Activated naive CD4-positive, alpha-beta T cell treated with anti-CD3 and anti-CD28 coated beads for 36 hours (primary cell): Measurements from ENCODE around the gene TGFBR1. TPM values are rescaled to one million over a fixed set of nuclear protein-coding genes. Genes with fewer than 3 reads are reported as not detected.
A peak's percentile ranks its signal among the peaks of the same experiment; 100 is the strongest.

ENCODE experiments used
- CTCF ChIA-PET: fragments of 350-600 bp; sonication (Branson Sonifier 250); formaldehyde crosslinking; loops from one replicate; lab custom pipeline; 2021; ENCODE audit warnings: antibody characterized with exemption; lab: Charles Lee
- DNase-seq: peaks from one replicate; pipeline ENCODE4 v3.0.0-alpha.2; 2020
- H3K27ac Mint-ChIP-seq: one replicate; pipeline ENCODE4 v1.8.0; 2021; ENCODE audit warnings: mild to moderate bottlenecking, mixed read lengths
- H3K27me3 Mint-ChIP-seq: one replicate; pipeline ENCODE4 v1.8.0; 2021; ENCODE audit warnings: low read depth, mixed read lengths
- H3K36me3 Mint-ChIP-seq: one replicate; pipeline ENCODE4 v1.8.0; 2021; ENCODE audit warnings: low read depth, mixed read lengths
- H3K4me1 Mint-ChIP-seq: one replicate; pipeline ENCODE4 v1.8.0; 2021; ENCODE audit warnings: low read depth, mixed read lengths
- H3K4me3 Mint-ChIP-seq: one replicate; pipeline ENCODE4 v1.8.0; 2021; ENCODE audit warnings: mild to moderate bottlenecking, moderate library complexity, mixed read lengths
- H3K9me3 Mint-ChIP-seq: one replicate; pipeline ENCODE4 v1.8.0; 2021; ENCODE audit warnings: mixed read lengths
- intact Hi-C: fragments of 100-400 bp; cut with micrococcal nuclease; formaldehyde crosslinking; loops from one replicate; pipeline ENCODE4 v1.15.1; 2023
- total RNA-seq, 2 experiments: library from RNA; stranded (reverse); gene quantifications; one replicate each; pipeline ENCODE4 v1.2.3, GENCODE V29; 2021

Gene TGFBR1
- total RNA-seq, 2 experiments from 2014 or later, result 13.7 to 16.9 TPM

DNA sequence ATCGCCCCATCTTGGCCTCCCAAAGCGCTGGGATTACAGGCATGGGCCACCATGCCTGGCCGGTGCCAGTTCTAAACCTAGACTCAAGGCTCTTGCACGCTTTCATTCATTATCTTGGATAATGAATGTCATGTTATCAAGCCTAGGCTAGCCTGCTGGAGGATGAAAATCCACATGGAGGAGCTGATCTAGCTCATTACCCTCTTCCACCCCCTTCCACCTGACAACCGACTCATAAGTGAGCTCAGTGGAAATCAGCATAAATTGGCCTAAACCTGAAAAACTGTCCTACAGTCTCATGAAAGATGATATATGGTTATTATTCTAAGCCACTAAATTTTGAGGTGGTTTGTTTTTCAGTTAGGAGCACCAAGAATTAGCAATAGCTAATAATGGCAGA, 3.6 kb upstream of the TGFBR1 start:
- CTCF ChIA-PET, result interaction anchor here (0.8 to 1.2 kb wide), 2 partner anchors 16 to 75 kb away, joined by 3 read pairs; no protein-coding TSS in a partner anchor
- peaks cover 15% of the 10 kb centered on the region for H3K4me1 Mint-ChIP-seq
- peaks cover 2% of the 10 kb centered on the region for H3K9me3 Mint-ChIP-seq
- H3K27ac Mint-ChIP-seq, result no peak overlapping the region
- no peaks in the 10 kb centered on the region for H3K36me3 Mint-ChIP-seq
- no peak overlapping the region for H3K4me3 Mint-ChIP-seq
- no peaks in the 10 kb centered on the region for H3K27me3 Mint-ChIP-seq
- DNase-seq, result no peak
- intact Hi-C loops, result loop anchor here (10.0 kb wide), 1 partner anchor 996 kb away; no protein-coding TSS in a partner anchor

DNA sequence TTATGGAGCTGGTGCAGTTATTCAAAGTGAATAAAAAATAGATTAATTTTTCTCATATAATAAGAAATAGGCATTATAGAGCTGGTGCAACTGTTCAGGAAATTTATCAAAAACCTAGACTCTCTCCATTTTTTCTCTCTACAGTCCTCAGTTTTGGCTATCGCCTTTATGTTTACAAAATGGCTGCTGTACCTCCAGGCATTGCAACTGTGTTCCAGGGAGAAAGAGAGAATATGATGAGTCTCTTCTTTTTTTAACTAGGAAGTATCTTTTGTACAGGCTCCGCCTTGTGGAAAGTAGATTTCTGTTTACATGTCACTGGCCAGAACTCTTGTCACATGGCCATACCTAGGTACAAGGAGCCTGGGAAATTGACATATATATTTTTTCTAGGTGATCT, 3.1 kb upstream of the TGFBR1 start:
- DNase-seq, result no peak
- intact Hi-C loops, result loop anchor here (10.0 kb wide), 1 partner anchor 997 kb away; no protein-coding TSS in a partner anchor
- Mint-ChIP-seq H3K4me3 (no peak overlapping the region), H3K27me3 (no peaks in the 10 kb centered on the region), H3K27ac (no peak overlapping the region), H3K9me3 (peaks cover 2% of the 10 kb centered on the region), H3K36me3 (no peaks in the 10 kb centered on the region), H3K4me1 (peaks cover 17% of the 10 kb centered on the region)
- CTCF ChIA-PET, result interaction anchor here (0.7 to 1.2 kb wide), 2 partner anchors 16 to 47 kb away, joined by 3 read pairs; no protein-coding TSS in a partner anchor

DNA sequence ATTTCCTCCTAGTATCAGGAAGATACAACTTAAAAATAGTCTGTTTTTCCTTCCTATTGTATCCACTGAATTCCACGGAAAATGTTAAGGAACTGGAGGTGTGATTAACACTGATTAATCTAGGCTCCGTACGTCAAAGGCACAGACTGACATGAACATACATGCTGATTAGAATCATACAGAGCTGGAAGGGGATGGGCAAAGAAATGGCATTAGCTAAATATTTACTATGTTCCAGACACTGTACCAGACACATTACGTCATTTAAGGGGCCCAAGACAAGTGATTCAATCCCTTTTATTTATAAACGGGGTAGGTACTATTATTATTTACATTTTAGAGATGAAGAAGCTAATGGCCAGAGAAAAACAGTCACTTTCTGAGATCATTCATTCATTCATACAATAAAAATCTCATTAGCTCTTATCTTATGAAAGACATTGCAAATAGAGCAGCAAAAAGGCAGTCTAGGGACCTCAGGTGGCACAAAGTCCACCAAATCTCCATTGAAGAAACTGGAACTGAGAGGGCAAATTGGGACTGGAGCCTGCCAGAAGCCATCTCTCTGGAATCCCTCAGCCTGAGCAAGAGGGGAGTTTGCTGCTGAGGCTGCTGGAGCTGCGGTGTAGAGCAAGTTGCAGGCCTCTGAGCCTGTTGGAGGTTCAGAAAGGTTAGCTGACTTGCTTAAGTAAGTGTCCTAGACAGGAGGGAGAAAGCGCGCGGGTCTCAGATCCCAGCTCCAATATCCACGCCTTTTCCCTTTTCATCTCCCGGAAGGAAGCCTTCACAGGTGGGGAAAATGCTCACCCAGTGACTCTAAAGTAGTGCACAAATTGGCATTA, 1.6 kb upstream of the TGFBR1 start:
- CTCF ChIA-PET, result interaction anchor here (1.0 to 4.0 kb wide), 14 partner anchors 9 to 105 kb away, joined by 3 to 29 read pairs (median 4); no protein-coding TSS in a partner anchor
- peak overlapping the region; percentile 89 for H3K4me3 Mint-ChIP-seq
- H3K9me3 Mint-ChIP-seq, result peaks cover 2% of the 10 kb centered on the region
- peaks cover 32% of the 10 kb centered on the region for H3K4me1 Mint-ChIP-seq
- H3K27me3 Mint-ChIP-seq, result no peaks in the 10 kb centered on the region
- intact Hi-C loops, result loop anchor here (10.0 kb wide), 1 partner anchor 998 kb away; no protein-coding TSS in a partner anchor
- H3K36me3 Mint-ChIP-seq, result no peaks in the 10 kb centered on the region
- no peak overlapping the region for H3K27ac Mint-ChIP-seq
- DNase-seq, result no peak

DNA sequence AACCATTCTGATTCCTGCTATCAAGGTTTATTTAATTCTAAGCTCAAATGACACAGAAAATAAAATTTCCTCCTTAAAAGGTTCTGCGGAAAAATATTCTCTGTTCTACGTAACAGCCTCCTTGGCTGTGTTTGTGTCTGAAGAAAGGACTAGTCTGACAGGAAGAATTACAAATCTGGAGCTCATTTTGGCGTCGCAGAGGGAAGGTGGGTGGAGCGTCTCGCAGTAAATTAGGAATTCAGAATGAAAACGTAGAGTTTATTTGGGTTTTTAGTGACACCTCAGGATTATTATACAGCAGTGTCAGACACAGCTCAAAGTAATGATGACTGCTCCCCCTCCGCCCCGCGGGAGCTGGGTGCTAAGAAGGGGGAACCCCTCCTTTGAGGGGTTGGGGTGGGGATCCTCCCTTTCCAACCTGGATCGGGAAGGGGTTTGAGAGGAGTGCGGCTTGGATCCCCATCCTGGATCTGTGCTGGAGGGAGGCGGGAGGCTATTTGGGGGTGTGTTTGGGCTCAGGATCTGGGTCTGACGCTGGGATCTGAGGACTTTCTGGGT, 933 bp upstream of the TGFBR1 start:
- H3K27me3 Mint-ChIP-seq, result no peaks in the 10 kb centered on the region
- H3K36me3 Mint-ChIP-seq, result no peaks in the 10 kb centered on the region
- peak overlapping the region; percentile 80 for H3K27ac Mint-ChIP-seq
- intact Hi-C loops, result loop anchor here (1.0 to 10.0 kb wide), 6 partner anchors 9 to 999 kb away; no protein-coding TSS in a partner anchor
- CTCF ChIA-PET, result interaction anchor here (1.0 to 4.0 kb wide), 15 partner anchors 9 to 106 kb away, joined by 3 to 29 read pairs (median 5); no protein-coding TSS in a partner anchor
- peaks cover 2% of the 10 kb centered on the region for H3K9me3 Mint-ChIP-seq
- DNase-seq, result peak; percentile 51
- H3K4me1 Mint-ChIP-seq, result peaks cover 39% of the 10 kb centered on the region
- peak overlapping the region; percentile 89 for H3K4me3 Mint-ChIP-seq

DNA sequence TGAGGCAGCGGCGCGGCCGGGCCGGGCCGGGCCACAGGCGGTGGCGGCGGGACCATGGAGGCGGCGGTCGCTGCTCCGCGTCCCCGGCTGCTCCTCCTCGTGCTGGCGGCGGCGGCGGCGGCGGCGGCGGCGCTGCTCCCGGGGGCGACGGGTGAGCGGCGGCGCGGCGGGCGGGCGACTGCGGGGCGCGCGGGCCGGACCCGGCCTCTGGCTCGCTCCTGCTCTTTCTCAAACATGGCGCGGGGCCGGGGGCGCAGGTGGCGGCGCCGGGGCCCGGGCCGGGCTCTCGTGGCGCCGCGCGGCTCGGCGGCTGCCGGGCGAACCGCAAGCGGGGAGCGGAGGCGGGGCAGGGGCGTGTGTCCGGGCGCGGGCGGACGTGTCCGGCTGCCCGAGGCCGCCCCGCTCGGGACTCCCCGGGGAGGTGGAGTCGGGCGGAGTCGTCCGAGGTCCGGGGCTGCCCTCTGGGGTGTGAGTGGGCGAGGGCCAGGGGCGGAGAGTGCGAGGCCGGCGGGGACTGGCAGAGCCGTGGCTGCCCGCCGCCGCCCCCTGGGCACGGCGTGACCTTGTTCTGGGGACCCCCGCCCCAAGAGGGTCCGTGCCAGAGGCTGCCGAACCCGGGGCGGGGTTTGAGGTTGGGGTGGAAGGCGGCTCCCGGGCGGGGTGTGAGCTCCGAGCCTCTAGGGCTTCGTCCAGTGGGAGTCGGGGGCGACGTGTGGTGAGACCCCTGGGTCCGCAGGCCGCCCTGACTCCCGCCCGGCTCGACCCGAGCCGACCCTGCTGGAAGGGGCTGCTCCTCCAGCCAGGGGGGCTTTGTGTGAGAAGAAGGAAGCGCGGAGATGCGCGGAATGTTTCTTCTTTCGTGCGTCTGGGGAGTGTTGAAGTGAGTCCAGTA, 485 bp downstream of the TGFBR1 start:
- peak; percentile 41 for DNase-seq
- Mint-ChIP-seq H3K9me3 (no peaks in the 10 kb centered on the region), H3K27me3 (no peaks in the 10 kb centered on the region), H3K4me3 (peak overlapping the region; percentile 76), H3K4me1 (peaks cover 53% of the 10 kb centered on the region), H3K36me3 (no peaks in the 10 kb centered on the region), H3K27ac (peak overlapping the region; percentile 63)
- CTCF ChIA-PET, result interaction anchor here (0.6 to 4.0 kb wide), 11 partner anchors 17 to 873 kb away, joined by 3 to 29 read pairs (median 4); no protein-coding TSS in a partner anchor
- intact Hi-C loops, result loop anchor here (2.0 to 10.0 kb wide), 3 partner anchors 29 to 1001 kb away; partner anchors contain the start of gene NR4A3

DNA sequence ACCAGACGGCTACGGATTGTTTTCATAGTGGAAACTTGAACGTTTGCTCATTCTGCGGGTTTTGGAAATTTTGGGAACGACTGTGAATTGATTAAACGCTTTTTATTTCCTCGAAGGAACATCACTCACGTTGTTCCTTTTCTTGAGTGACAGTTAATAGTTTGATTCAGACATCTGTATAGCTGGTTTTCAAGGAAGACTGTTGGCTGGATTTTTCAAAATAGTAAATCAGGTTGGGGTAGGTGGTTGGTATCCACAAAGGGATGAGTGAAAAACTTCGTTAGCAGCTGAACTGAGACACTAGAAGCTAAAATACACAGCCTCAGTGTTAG, 1.1 kb downstream of the TGFBR1 start:
- no peaks in the 10 kb centered on the region for H3K27me3 Mint-ChIP-seq
- peak overlapping the region; percentile 76 for H3K4me3 Mint-ChIP-seq
- H3K27ac Mint-ChIP-seq, result peak overlapping the region; percentile 63
- CTCF ChIA-PET, result interaction anchor here (0.6 to 4.0 kb wide), 7 partner anchors 17 to 1709 kb away, joined by 3 to 29 read pairs (median 3); no protein-coding TSS in a partner anchor
- no peaks in the 10 kb centered on the region for H3K36me3 Mint-ChIP-seq
- intact Hi-C loops, result loop anchor here (5.0 to 10.0 kb wide), 2 partner anchors 716 to 1001 kb away; partner anchors contain the start of gene NR4A3
- no peak for DNase-seq
- H3K4me1 Mint-ChIP-seq, result peaks cover 56% of the 10 kb centered on the region
- no peaks in the 10 kb centered on the region for H3K9me3 Mint-ChIP-seq

DNA sequence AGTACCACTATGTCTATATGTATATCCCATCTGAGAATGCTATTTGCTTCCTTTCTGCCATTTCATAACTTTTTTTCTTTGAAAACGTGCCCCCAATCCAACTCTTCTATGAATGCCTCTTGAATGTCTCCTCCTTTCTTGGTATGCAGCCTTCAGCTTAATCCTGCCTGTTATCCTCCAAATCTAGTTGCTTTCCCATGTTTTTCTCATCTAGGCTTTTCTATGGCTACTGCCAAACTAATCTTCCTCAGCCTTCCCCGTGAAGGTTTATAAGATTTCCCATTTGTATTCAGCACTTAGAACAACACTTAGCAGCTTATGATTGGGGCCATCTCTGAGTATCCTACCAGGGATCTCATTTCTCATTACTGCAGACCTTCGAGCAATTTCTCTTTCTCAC, 2.5 kb downstream of the TGFBR1 start:
- peaks cover 67% of the 10 kb centered on the region for H3K4me1 Mint-ChIP-seq
- intact Hi-C loops, result loop anchor here (1.0 to 10.0 kb wide), 5 partner anchors 12 to 1003 kb away; partner anchors contain the start of gene NR4A3

DNA sequence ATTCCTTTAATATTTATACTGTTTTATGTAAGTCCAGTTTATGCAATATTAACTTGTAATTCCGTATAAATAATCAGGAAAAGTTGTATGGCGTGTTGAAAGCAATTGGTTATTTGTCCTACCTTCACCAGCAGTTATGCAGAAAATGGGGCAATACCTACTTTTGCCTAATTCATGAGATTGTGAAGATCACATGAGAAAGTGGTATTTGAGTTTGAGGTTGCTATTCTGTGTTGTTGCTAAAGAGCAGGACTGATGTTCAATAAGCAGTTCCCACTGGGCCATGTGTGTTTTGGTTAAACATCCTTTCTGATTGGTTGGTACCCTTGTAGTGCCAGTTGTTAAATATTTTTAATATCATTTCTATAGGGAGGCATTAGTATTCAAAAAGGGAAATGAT, 3.2 kb downstream of the TGFBR1 start:
- H3K36me3 Mint-ChIP-seq, result no peaks in the 10 kb centered on the region
- H3K4me1 Mint-ChIP-seq, result peaks cover 74% of the 10 kb centered on the region
- H3K9me3 Mint-ChIP-seq, result no peaks in the 10 kb centered on the region
- intact Hi-C loops, result loop anchor here (5.0 to 10.0 kb wide), 2 partner anchors 714 to 1003 kb away; partner anchors contain the start of gene NR4A3
- no peak overlapping the region for H3K27ac Mint-ChIP-seq
- CTCF ChIA-PET, result no interaction called here
- no peak for DNase-seq
- no peak overlapping the region for H3K4me3 Mint-ChIP-seq
- H3K27me3 Mint-ChIP-seq, result no peaks in the 10 kb centered on the region

More for the DNA sequence above, 2.5 kb downstream of the TGFBR1 start:
- peak overlapping the region; percentile 0 for H3K27ac Mint-ChIP-seq
- H3K36me3 Mint-ChIP-seq, result no peaks in the 10 kb centered on the region
- H3K27me3 Mint-ChIP-seq, result no peaks in the 10 kb centered on the region
- no peak for DNase-seq
- peak overlapping the region; percentile 44 for H3K4me3 Mint-ChIP-seq
- no peaks in the 10 kb centered on the region for H3K9me3 Mint-ChIP-seq
- CTCF ChIA-PET, result interaction anchor here (0.8 kb wide), 1 partner anchor 28 kb away, joined by 3 read pairs; no protein-coding TSS in a partner anchor

DNA sequence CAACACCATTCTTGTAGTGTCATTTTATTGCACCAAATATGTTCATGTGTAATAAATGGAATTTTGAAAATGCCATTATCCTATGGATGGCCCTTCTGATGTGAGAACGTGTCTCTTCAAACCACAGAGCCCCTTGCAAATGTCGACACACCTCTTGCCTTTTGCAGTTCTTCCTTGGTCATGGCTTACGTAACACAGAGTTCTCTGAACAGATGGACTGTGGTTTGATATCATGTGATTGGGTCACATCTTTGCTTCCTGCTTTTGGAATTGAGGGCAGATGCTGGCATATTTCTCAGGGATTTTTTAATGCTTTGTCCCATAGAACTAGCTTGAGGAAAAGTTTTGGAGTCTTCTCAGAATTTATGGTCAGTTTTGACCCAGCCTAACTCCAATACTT, 4.6 kb downstream of the TGFBR1 start:
- intact Hi-C loops, result loop anchor here (5.0 to 10.0 kb wide), 2 partner anchors 713 to 1005 kb away; partner anchors contain the start of gene NR4A3
- H3K27me3 Mint-ChIP-seq, result no peaks in the 10 kb centered on the region
- no peaks in the 10 kb centered on the region for H3K36me3 Mint-ChIP-seq
- H3K27ac Mint-ChIP-seq, result no peak overlapping the region
- CTCF ChIA-PET, result no interaction called here
- H3K4me3 Mint-ChIP-seq, result no peak overlapping the region
- DNase-seq, result no peak
- H3K4me1 Mint-ChIP-seq, result peaks cover 75% of the 10 kb centered on the region
- H3K9me3 Mint-ChIP-seq, result no peaks in the 10 kb centered on the region

DNA sequence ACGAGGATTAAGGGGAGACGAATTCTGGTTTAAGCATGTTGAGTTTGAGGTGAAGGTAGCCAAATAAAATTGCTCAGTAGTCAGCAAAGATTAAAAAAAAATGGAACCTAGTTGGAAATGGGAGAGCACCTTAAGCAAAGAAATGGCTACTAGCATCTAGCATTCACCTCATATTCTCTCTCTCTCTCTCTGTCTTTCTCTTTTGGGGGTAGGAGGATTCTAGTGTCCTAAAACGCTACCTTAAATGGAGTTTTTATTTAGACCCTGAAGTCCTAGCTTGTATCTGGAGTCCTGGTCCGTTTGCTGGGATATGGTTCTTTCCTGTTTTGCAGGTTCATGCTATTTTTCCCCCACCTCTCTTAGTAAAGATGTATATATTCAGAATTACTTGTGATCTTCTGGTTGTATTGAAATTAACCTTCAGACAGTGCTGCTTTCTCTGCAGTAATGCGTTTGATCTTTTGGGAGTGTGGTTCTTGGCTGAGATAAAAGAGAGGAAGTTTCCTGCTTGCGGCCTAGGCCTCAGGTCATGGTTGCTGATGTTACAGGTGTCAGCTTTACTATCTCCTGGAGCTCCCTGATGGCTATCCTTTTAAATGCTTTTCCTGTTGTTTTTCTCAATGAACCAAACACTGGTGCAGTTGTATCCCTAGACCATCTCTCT, 8.0 kb downstream of the TGFBR1 start:
- DNase-seq, result peak; percentile 58
- H3K4me1 Mint-ChIP-seq, result peaks cover 83% of the 10 kb centered on the region
- CTCF ChIA-PET, result interaction anchor here (1.0 to 1.9 kb wide), 3 partner anchors 9 to 85 kb away, joined by 3 to 7 read pairs (median 4); no protein-coding TSS in a partner anchor
- H3K36me3 Mint-ChIP-seq, result no peaks in the 10 kb centered on the region
- H3K27ac Mint-ChIP-seq, result peak overlapping the region; percentile 73
- intact Hi-C loops, result loop anchor here (1.0 to 10.0 kb wide), 5 partner anchors 9 to 318 kb away; partner anchors contain the start of gene ANKS6
- no peaks in the 10 kb centered on the region for H3K9me3 Mint-ChIP-seq
- H3K27me3 Mint-ChIP-seq, result no peaks in the 10 kb centered on the region
- peak overlapping the region; percentile 57 for H3K4me3 Mint-ChIP-seq
